HG03066 (cell line): Measurements from ENCODE around the gene SLC39A11.
"Not testable (repeated sequence)": the region's sequence is repeated elsewhere in the genome, so short reads cannot be mapped to it uniquely, and the experiment has no call there.

Experiments used
- ATAC-seq: cut with Tn5 transposase; IDR thresholded peaks from one replicate; pipeline ENCODE4 v1.9.1; 2021; ENCODE audit warnings: low read depth; ENCODE audit not compliant: unreplicated experiment

Gene SLC39A11

GRCh38 chr17:72708682-72709081 lies 383.8 kb downstream of the SLC39A11 start:
- ATAC-seq = not testable (repeated sequence)

DNA sequence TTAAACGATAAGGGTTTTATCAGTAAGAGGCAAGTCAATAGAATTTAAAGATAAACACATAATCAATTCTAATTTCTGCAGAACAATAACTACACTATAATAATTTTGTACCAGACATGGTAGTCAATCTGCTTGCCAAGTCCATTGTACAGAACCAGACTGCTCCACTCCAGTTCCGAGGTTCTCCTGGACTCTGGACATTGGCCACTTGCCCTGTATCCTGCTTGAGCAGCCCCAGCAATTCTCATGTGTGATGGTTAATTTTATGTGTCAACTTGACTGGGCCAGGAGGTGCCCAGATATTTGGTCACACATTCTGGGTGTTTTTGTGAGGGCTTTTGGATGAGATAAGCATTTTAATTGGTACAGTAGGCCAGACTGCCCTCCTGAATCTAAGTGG lies 384.6 kb downstream of the SLC39A11 start:
- no peak for ATAC-seq

- no peak for ATAC-seq
Measured at GRCh38 chr17:72706396-72706981, 386.0 kb downstream of the SLC39A11 start.

DNA sequence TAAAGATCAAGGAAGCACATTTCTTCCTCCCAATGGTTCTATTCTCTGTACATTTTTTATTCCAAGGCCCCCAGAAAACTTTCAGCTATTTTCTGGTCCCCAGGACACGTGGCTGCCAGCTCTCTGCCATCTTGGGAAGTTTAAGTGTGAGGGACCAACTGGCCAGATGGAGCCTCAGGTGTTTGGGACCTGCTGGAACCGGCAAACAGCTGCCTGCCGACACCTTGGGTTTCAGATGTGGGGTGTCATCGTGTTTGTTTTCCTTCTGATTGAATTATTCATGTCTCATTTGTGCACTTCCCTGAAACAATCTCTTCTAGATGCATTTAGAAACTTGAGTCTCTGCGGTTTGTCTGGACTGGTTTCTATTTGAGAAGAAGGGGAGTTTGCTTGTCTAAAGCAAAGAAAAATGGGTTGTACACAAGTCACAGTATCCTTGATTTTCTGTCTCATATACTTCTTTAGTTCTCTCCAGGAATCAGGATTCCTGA lies 386.5 kb downstream of the SLC39A11 start:
- ATAC-seq = no peak

GRCh38 chr17:72702998-72703397 lies 389.5 kb downstream of the SLC39A11 start:
- ATAC-seq = no peak

- no peak for ATAC-seq
Measured at GRCh38 chr17:72702136-72702735, 390.3 kb downstream of the SLC39A11 start.

GRCh38 chr17:72700226-72700625 lies 392.3 kb downstream of the SLC39A11 start:
- ATAC-seq = no peak

- ATAC-seq = no peak
Measured at GRCh38 chr17:72699545-72699944, 392.9 kb downstream of the SLC39A11 start.

- no peak for ATAC-seq
Measured at GRCh38 chr17:72697602-72698146, 394.8 kb downstream of the SLC39A11 start.

DNA sequence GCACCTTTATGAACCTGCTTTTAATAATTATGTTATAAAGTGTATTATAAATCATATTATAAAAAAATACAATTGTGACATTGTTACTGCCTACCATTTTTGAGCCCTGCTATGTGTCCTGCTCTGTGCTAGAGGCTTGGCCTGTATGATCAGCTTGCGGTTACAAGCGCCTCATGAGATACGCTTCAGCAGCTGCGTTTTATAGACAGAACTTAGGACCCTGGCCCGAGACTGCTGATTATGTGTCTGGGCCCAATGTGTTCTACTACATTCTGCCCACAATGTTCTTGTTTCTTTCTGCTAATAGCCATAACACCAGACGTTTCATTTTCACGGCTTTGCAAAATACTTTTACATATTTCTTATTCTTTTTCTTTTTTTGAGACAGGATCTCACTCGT lies 395.8 kb downstream of the SLC39A11 start:
- ATAC-seq = no peak

DNA sequence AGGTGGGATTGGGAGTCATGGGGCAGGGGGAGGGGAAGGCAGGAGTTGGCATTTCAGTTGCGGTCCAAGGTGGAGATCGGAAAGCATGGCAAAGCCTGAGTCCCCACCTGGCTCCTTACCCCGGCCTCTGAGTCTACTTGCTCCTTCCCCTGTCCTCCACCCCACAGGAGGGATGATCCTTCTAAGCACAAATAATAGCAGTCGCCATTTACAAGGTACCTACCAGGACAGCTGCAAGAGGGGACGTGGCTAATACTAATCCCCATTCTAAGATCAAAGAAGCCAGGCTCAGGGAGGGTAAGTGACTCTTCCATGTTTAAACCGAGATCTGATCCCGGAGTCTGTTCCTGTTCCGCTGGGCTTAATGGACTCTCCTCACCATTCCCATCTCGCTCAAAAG lies 396.3 kb downstream of the SLC39A11 start:
- no peak for ATAC-seq

DNA sequence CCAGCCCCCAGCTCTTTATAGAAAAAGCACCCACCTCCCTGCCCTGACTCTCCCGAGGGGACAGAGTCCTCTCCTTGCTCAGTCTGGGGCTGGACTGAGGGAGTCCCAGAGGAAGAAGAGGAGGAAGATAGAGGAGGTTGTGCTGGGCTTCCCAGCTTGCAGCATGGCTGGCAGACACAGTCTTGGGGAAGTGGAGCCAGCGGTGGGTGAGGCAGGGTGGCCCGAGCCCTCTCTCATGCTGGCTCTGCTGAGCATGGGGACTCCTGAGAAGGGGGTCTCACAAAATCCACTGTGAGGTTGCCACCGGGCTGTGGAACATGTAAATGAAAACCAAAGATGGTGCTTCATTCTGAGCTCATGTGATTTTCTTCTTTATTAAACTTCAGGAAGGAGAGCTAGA lies 398.5 kb downstream of the SLC39A11 start:
- ATAC-seq = no peak

GRCh38 chr17:72693151-72693878 lies 399.2 kb downstream of the SLC39A11 start:
- ATAC-seq = no peak

- no peak for ATAC-seq
Measured at GRCh38 chr17:72692676-72693075, 399.8 kb downstream of the SLC39A11 start.

- no peak for ATAC-seq
Measured at GRCh38 chr17:72691586-72691985, 400.9 kb downstream of the SLC39A11 start.

DNA sequence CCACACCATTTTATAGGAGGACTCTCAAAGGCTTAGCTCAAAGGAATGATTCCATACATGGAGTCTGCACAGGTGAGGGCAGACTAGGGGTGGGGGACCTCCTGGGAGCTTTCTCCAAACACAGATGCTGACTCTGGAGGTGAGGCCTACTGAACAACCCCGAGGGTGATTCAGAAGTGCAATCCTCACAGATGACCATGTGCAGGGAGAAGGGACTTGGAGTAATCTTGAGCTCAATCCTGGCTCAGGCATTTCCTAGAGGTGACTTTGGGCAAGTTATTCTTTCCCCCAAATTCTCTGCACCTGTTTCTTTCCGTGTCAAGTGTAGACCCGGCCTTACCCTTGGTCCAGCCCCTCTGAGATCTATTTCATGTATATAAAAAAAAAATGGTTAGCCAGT lies 401.5 kb downstream of the SLC39A11 start:
- ATAC-seq = no peak

GRCh38 chr17:72687886-72688285 lies 404.6 kb downstream of the SLC39A11 start:
- no peak for ATAC-seq

DNA sequence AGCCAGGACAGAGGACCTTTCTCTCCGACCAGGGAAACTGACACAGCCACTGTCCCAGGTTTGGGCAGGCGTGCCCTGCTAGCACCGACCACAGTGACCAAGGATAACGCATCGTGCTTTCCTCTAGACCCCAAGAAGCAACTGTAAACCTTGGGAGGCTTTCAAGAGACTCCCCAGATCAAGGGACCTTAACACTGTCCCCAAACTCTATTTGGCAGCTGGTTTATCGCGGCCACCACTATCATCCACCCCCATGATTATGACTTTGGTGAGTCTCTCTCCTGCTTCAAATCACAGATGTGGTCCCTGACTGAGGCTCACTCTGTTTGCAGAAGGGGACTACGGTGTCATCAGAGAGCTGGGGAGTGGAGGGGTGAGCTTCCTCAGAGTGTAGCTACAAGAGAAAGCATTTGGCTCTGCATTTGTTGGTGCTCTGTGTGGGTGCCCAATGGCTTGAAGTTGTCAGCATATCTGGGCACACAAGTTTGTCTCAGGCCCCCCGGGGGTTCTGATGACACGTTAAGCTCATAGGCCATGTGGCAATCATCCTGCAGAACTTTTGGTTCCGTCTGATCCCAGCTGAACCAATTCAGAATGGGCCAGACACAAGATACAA lies 408.0 kb downstream of the SLC39A11 start:
- ATAC-seq = no peak

DNA sequence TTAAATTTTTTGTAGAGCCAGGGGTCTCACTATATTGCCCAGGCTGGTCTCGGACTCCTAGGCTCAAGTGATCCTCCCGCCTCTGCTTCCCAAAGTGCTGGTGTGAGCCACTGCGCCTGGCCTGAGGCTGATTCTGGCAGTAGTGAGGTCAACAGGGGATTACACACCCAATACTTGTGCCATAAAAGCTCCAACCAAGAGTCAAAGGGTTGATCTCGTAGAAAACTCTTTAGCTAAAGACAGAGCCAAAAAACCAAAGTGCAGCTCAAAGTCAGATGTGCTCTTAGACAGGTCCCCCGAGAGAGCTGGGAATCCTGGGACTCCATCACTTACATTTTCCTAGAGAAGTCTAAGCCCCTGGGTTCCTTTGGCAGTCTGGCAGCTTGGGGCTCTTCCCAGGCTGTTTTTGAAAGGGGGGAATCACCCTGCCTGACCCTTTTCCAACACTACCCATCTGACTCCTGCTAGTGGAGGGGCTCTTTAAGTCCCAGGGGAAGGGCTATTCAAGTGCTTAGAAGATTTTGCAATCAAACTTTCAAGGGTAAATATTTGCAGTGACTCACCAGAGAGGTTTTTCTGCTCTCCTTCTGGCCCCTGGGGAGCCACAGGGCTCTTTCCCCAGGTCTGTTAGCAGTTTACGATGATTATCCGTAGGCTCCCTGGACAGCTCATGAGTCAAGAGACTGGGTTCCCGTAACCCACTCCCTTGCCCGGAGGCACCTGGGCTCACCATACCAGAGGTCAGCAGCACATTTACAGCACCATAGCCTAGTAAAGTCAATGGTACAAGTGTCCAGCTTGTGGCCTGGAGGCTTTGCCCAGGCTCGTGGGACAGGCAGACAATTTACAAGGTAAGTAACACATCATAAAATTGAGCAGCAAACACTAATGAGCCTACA lies 408.7 kb downstream of the SLC39A11 start:
- no peak for ATAC-seq

DNA sequence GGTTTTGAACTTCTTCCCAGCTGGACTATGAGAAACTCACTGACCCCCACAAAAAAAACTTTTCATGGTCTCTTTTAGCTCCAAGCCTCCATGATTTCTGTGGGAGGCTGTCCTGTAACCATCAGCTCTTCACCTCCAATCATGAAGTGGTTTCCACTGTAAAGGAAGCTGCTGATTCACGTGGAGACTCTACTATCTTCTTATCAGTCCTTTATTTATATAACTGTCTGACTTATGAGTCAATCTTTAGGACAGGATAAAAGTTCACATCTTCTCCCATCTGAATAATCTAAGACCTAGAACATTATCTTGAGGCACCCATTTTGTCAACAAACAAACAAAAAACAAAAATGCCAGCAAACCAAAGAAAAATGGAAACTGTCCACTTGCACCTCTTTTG lies 409.9 kb downstream of the SLC39A11 start:
- no peak for ATAC-seq
